RWPE2 (cell line): ENCODE data around the gene TP53AIP1.

Experiments
- ATAC-seq: fragments of 200-7000 bp; cut with Tn5 transposase; 3 replicates; pipeline ENCODE4 v1.9.1; 2021; ENCODE audit warnings: low read depth
- DNase-seq: peaks from one replicate; pipeline ENCODE4 v3.0.0-alpha.2; 2020; ENCODE audit warnings: low spot score
- H3K27ac ChIP-seq: fragments of 450-650 bp; 2 replicates; pipeline ENCODE4 v1.5.1; 2017; ENCODE audit warnings: mild to moderate bottlenecking; ENCODE audit not compliant: poor library complexity, severe bottlenecking
- H3K27me3 ChIP-seq: fragments of 250-450 bp; sonication (Bioruptor Pico); 2 replicates; pipeline ENCODE4 v1.5.1; 2021; ENCODE audit warnings: mild to moderate bottlenecking, moderate library complexity; ENCODE audit not compliant: insufficient read depth, poor library complexity, severe bottlenecking
- H3K36me3 ChIP-seq: fragments of 250-450 bp; sonication (Bioruptor Pico); 2 replicates; pipeline ENCODE4 v1.5.1; 2020; ENCODE audit warnings: low read depth, mild to moderate bottlenecking, moderate library complexity
- H3K4me1 ChIP-seq: fragments of 250-450 bp; sonication (Bioruptor Pico); 2 replicates; pipeline ENCODE4 v1.5.1; 2021; ENCODE audit warnings: mild to moderate bottlenecking, moderate library complexity; ENCODE audit not compliant: insufficient read depth, poor library complexity, severe bottlenecking
- H3K4me3 ChIP-seq: fragments of 250-450 bp; sonication (Bioruptor Pico); 2 replicates; pipeline ENCODE4 v1.5.1; 2021; ENCODE audit warnings: mild to moderate bottlenecking, moderate library complexity; ENCODE audit not compliant: severe bottlenecking
- H3K9me3 ChIP-seq: fragments of 250-450 bp; sonication (Bioruptor Pico); 2 replicates; pipeline ENCODE4 v1.5.1; 2021; ENCODE audit warnings: mild to moderate bottlenecking, moderate library complexity; ENCODE audit not compliant: severe bottlenecking
- TF ChIP-seq, protein P1 (sequence below): fragments of 450-650 bp; IDR thresholded peaks from one replicate; pipeline ENCODE4 v1.5.1; 2017; ENCODE audit warnings: mild to moderate bottlenecking, moderate library complexity; ENCODE audit not compliant: poor library complexity, severe bottlenecking

The TP53AIP1 gene

GRCh38 chr11:128909438-128910125 is 33.1 kb downstream of the TP53AIP1 start:
- Histone ChIP-seq H3K36me3 (no peaks in the 10 kb centered on the region), H3K4me3 (no peak overlapping the region), H3K4me1 (peaks cover 33% of the 10 kb centered on the region), H3K27ac (peak overlapping the region; percentile 84), H3K27me3 (no peaks in the 10 kb centered on the region), H3K9me3 (no peaks in the 10 kb centered on the region)
- DNase-seq (no peak), ATAC-seq (no peak)
- TF ChIP-seq, protein P1, sequence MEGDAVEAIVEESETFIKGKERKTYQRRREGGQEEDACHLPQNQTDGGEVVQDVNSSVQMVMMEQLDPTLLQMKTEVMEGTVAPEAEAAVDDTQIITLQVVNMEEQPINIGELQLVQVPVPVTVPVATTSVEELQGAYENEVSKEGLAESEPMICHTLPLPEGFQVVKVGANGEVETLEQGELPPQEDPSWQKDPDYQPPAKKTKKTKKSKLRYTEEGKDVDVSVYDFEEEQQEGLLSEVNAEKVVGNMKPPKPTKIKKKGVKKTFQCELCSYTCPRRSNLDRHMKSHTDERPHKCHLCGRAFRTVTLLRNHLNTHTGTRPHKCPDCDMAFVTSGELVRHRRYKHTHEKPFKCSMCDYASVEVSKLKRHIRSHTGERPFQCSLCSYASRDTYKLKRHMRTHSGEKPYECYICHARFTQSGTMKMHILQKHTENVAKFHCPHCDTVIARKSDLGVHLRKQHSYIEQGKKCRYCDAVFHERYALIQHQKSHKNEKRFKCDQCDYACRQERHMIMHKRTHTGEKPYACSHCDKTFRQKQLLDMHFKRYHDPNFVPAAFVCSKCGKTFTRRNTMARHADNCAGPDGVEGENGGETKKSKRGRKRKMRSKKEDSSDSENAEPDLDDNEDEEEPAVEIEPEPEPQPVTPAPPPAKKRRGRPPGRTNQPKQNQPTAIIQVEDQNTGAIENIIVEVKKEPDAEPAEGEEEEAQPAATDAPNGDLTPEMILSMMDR = no peak

DNA sequence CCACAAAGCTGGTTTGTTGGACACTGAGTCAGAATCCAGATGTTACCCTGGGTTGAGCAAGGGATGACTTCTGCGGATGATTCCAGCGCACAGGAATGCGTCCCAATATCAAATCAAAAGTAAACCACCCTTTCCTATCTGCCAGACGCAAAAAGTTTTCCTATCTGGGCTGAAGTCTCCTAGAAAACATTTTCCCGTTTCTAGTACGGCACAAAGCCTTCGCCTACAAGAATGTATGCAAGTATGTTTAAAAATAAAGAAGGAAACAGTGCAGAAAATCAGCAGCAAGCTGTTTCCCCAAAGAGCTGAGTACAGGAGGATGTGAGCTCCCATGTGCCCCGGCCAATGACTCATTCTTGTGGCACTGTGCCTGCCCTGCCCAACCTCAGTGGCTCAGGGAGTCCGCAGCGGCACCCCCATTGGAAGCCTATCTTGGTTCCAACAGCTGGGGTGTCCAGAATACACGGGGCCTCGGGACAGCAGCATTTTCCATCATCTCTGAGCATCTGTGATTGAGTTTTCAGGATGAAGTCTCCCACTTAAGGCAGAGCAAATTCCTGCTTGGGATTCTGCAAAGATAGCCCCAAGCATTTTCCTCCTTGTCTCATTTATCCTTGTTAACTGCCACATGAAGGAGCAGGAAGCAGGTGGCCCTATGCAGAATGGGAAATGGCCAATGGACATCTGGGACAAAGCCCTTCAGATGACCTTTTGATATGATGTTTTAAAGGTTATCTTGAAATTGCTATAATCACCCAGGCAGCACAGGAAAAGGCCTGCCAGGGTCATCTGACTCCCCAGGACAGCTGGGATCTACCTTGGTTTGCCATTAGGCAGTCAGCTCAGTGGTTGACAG is 34.1 kb downstream of the TP53AIP1 start:
- peak; percentile 68 for ATAC-seq
- H3K4me1 ChIP-seq = peaks cover 40% of the 10 kb centered on the region
- H3K27ac ChIP-seq = peak overlapping the region; percentile 84
- H3K27me3 ChIP-seq = no peaks in the 10 kb centered on the region
- H3K9me3 ChIP-seq = no peaks in the 10 kb centered on the region
- no peaks in the 10 kb centered on the region for H3K36me3 ChIP-seq
- TF ChIP-seq, protein P1 = no peak
- no peak for DNase-seq
- no peak overlapping the region for H3K4me3 ChIP-seq

DNA sequence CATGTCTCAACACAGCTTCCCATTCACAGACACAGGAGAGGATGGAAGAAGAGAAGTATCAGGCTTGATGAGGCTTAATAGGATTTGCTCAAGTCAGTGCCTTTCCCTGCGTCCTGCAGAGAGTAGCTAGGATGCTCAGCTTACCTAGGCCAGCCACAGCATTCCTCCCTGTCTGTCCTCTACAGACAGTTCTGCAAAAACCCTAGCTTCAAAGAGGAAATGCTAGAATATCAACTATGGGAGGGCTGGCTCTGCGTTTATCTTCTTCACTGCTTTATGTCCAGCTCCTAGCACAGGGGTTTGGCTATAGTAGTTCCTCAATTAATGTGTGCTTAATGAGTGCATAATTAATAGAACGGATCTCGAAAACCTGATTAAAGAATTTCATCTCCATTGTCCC is 35.1 kb downstream of the TP53AIP1 start:
- DNase-seq (no peak), ATAC-seq (no peak)
- H3K9me3 ChIP-seq = no peaks in the 10 kb centered on the region
- peaks cover 49% of the 10 kb centered on the region for H3K4me1 ChIP-seq
- TF ChIP-seq, protein P1 = no peak
- no peak overlapping the region for H3K4me3 ChIP-seq
- peak overlapping the region; percentile 84 for H3K27ac ChIP-seq
- no peaks in the 10 kb centered on the region for H3K27me3 ChIP-seq
- no peaks in the 10 kb centered on the region for H3K36me3 ChIP-seq

- H3K4me3 ChIP-seq = no peak overlapping the region
Measured at GRCh38 chr11:128906185-128907050, 36.3 kb downstream of the TP53AIP1 start.

More at GRCh38 chr11:128906185-128907050, 36.3 kb downstream of the TP53AIP1 start:
- H3K9me3 ChIP-seq = no peaks in the 10 kb centered on the region
- TF ChIP-seq, protein P1 = peak; percentile 41
- no peak for DNase-seq
- no peak for ATAC-seq
- peak overlapping the region; percentile 72 for H3K27ac ChIP-seq
- peaks cover 49% of the 10 kb centered on the region for H3K4me1 ChIP-seq
- no peaks in the 10 kb centered on the region for H3K27me3 ChIP-seq
- no peaks in the 10 kb centered on the region for H3K36me3 ChIP-seq
